ENCODE data around the gene MRPL9.

Gene MRPL9

GRCh38 chr1:151710187-151710840 is 53.0 kb downstream of the MRPL9 start:
- DNase-seq (peak; percentile 45), ATAC-seq (no peak)

Data from stimulated activated naive CD8-positive, alpha-beta T cell treated with anti-CD3 and anti-CD28 coated beads, Interleukin-15, Interleukin-2, amounts not matched to agents 100 U/mL and 50 U/mL, for 24 hours (primary cell).